GM18873 (cell line): ENCODE measurements around the gene GDA.
"Not testable (repeated sequence)": the region's sequence is repeated elsewhere in the genome, so short reads cannot be mapped to it uniquely, and the experiment has no call there.

Experiments
- ATAC-seq: cut with Tn5 transposase; IDR thresholded peaks from one replicate; pipeline ENCODE4 v1.9.1; 2021; ENCODE audit warnings: mild to moderate bottlenecking, moderate library complexity, moderate number of reproducible peaks; ENCODE audit not compliant: unreplicated experiment, low FRiP score

GDA gene

DNA sequence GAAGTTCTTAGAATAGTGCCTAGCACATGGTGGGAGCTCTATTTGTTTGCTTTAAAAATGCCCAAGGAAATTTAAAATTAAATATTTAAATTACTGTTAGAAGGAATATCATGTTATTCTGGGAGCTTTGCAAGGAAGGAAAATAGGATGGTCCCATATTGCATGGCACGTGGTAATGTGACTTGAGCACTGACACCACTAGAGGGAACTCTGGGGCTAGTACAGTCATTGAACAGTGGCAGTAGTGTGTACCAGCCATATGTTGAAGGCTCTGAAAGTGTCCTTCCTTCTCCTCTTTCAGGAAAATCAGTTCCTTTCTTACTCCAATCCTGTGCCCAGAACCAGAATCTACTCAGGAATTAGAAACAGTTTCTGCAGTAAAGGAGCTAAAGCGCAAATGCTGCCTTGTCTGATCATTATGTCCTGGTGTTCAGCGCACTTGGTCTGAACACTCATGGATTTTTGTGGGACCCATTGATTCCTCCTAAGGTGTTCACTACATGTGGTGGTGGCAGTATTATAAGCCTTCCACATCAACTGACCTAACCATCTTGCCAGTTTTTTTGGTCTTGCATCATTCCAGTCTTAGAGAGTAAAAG, 54.1 kb downstream of the GDA start:
- ATAC-seq, result no peak

GRCh38 chr9:72204062-72204461, 54.8 kb downstream of the GDA start:
- ATAC-seq, result no peak

- peak; percentile 49 for ATAC-seq
These were observed 56.3 kb downstream of the GDA start for GRCh38 chr9:72205513-72205912.

GRCh38 chr9:72207278-72207677, 58.0 kb downstream of the GDA start:
- ATAC-seq, result peak; percentile 60

- no peak for ATAC-seq
These were observed 61.3 kb downstream of the GDA start for GRCh38 chr9:72210522-72210921.

DNA sequence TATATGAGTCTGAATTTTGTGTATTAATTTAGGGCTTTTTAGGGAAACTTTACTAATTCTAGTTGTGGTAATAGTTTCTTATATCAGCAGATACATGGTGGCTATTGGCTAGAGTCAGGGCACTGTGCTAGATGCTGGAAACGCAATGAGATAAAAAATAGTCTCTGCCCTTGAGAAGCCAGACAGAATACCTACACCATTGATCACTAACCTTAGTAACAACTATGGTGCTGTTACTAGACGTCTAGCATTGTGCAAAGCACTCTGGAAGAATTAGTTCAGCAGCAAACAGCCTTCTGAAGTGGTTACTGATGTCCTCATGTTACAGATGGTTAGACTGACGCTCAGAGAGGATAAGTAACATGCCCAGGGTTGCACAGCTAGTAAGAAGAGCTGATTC, 61.8 kb downstream of the GDA start:
- no peak for ATAC-seq

GRCh38 chr9:72213906-72214305, 64.7 kb downstream of the GDA start:
- ATAC-seq, result no peak

GRCh38 chr9:72217306-72217842, 68.1 kb downstream of the GDA start:
- ATAC-seq, result no peak

DNA sequence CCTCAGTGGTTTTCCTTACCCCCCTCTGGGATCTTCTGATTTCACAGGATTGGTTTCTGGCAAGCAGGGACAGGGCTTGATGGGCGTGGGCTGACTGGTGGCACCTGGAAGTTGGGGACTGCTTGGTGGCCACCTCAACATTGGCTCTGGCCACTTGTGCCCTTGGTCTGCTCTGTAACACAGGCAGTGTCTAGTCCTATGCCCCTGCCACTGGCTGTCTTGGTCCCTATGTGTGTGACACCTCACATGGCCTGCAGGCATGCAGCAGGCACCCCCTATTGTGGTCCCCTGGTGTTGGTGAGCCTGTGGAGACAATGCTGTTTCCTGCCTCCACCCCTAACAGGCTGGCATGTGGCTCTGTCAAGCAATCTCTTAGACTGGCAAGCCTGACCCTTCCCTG, 71.3 kb downstream of the GDA start:
- no peak for ATAC-seq

DNA sequence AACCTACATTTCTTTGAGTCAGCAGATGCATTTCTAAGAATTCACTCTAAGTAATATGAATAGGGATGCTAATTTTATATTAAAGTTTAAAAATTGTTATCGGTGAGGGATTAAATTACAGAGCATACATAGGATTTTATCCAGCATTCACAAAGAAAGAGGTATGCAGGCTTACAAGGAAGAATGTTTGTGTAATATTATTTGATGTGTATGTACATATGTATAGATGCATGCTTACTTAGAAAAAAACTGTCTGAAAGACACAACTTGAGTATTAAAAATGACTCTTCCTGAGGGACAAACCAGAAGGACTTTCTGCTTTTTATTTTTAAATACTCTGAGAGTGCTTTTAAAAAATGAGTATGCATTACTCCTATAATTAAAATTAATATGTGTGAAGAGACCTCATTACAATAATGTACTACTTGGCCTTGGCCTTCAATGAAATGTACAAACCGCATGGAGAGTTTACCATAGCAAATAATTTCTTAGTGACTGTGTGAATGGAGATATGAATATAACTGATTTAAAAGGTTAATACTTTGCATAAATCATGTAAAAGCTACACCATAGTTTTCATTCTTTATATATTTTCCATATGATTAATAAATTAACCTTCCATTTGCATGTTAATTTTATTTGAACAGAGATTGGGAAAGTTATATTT, 77.0 kb downstream of the GDA start:
- no peak for ATAC-seq

GRCh38 chr9:72228282-72228681, 79.0 kb downstream of the GDA start:
- ATAC-seq, result no peak

GRCh38 chr9:72232778-72233177, 83.5 kb downstream of the GDA start:
- ATAC-seq, result no peak

GRCh38 chr9:72247549-72247948, 98.3 kb downstream of the GDA start:
- ATAC-seq, result no peak

DNA sequence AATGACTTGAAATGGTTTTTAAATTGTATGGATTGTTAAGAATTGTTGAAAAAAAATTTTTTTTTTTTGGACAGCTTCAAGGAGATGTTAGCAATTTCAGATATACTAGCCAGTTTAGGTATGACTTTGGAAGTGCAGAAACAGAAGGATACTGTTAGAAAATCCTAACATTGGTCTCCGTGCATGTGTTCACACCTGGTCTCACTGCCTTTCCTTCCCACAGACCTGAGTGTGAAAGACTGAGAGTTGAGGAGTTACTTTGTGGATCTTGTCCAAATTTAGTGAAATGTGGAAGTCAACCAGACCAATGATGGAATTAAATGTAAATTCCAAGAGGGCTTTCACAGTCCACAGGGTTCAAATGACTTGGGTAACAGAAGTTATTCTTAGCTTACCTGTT, 102.3 kb downstream of the GDA start:
- ATAC-seq, result no peak

- no peak for ATAC-seq
These were observed 105.8 kb downstream of the GDA start for GRCh38 chr9:72254901-72255545.

- ATAC-seq, result no peak
These were observed 106.3 kb downstream of the GDA start for GRCh38 chr9:72255569-72255968.

- ATAC-seq, result no peak
These were observed 107.7 kb downstream of the GDA start for GRCh38 chr9:72256931-72257330.

DNA sequence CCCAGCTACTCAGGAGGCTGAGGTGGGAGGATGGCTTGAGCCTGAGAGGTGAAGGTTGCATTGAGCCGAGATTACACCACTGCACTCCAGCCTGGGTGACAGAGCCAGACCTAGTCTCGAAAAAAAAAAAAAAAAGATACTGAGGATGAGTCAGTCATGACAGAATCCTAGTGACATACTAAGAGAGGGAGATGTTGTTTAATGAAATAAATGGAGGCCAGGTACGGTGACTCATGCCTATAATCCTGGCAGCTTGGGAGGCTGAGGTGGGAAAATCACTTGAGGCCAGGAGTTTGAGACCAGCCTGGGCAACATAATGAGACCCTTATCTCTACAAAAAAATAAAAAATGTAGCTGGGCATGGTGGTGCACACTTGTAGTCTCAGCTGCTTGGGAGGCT, 108.6 kb downstream of the GDA start:
- no peak for ATAC-seq

GRCh38 chr9:72262063-72262462, 112.8 kb downstream of the GDA start:
- ATAC-seq, result no peak

DNA sequence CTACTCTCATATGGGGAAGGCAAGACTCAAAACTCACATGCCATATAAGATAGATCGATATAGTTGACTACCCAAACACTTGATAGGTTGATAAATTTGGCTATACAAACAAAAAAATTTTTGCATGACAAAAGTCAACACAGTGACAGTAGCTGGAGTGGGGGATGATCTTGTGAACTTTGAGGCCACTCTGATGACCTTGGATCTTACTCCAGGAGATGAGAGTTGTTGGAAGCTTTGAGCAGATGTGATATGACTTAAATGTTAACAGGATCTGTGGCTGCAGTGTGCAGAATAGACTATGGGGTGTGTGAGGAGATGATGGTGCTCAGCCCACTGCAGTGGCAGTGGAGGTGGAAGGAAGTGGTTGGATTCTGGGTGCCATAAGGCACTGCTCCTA, 114.3 kb downstream of the GDA start:
- no peak for ATAC-seq

DNA sequence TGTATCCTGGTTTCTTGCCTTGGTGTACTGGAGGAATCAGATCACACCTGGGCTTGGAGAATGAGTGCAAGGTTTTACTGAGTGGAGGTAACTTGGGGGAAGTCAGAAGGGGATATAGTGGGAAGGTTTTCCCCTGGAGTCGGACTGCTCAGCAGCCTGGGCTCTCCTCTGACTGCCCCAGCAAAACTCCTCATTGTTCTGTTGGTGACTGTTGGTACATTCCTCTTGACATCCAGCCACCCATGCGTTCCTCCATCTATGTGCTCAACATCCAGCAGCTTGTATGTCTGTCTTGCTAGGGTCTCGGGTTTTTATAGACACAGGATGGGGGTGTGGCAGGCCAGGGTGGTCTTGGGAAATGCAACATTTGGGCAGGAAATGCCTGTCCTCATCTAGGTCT, 119.7 kb downstream of the GDA start:
- ATAC-seq, result no peak

- ATAC-seq, result not testable (repeated sequence)
These were observed 121.1 kb downstream of the GDA start for GRCh38 chr9:72270359-72270758.
